HG03108 (cell line): ENCODE results near the gene MAP3K10.
"Not testable (repeated sequence)": the region's sequence is repeated elsewhere in the genome, so short reads cannot be mapped to it uniquely, and the experiment has no call there.

Experiments used
- ATAC-seq: cut with Tn5 transposase; IDR thresholded peaks from one replicate; pipeline ENCODE4 v1.9.1; 2021; ENCODE audit warnings: moderate library complexity; ENCODE audit not compliant: unreplicated experiment

The MAP3K10 gene

GRCh38 chr19:40171293-40171692 is 19.9 kb upstream of the MAP3K10 start:
- ATAC-seq = not testable (repeated sequence)

DNA sequence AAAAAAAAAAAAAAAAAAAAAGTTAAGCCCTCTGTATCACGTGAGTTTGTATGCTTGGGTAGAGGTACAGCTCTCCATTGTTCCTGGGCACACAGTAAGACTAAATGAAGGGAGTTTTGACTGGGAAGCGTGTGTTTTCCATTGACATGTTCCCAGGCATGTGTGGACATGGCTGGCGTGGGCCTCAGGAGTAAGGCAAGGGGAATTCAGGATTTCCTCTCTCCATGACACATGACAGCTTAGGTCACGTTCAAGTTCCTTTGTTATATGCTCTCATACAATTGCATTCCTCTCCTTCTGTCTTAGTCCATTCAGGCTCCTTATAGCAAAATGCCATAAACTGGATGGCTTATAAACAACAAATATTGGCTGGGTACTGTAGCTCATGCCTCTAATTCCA is 17.1 kb upstream of the MAP3K10 start:
- no peak for ATAC-seq

GRCh38 chr19:40175820-40176219 is 15.4 kb upstream of the MAP3K10 start:
- no peak for ATAC-seq

GRCh38 chr19:40177286-40178070 is 13.7 kb upstream of the MAP3K10 start:
- ATAC-seq = no peak

- no peak for ATAC-seq
Measured at GRCh38 chr19:40178756-40179155, 12.5 kb upstream of the MAP3K10 start.

GRCh38 chr19:40184273-40184672 is 7.0 kb upstream of the MAP3K10 start:
- ATAC-seq = no peak

GRCh38 chr19:40191836-40192646 is 815 bp downstream of the MAP3K10 start:
- no peak for ATAC-seq

GRCh38 chr19:40192758-40193586 is 1.7 kb downstream of the MAP3K10 start:
- ATAC-seq = no peak

GRCh38 chr19:40193587-40193849 is 2.3 kb downstream of the MAP3K10 start:
- no peak for ATAC-seq

DNA sequence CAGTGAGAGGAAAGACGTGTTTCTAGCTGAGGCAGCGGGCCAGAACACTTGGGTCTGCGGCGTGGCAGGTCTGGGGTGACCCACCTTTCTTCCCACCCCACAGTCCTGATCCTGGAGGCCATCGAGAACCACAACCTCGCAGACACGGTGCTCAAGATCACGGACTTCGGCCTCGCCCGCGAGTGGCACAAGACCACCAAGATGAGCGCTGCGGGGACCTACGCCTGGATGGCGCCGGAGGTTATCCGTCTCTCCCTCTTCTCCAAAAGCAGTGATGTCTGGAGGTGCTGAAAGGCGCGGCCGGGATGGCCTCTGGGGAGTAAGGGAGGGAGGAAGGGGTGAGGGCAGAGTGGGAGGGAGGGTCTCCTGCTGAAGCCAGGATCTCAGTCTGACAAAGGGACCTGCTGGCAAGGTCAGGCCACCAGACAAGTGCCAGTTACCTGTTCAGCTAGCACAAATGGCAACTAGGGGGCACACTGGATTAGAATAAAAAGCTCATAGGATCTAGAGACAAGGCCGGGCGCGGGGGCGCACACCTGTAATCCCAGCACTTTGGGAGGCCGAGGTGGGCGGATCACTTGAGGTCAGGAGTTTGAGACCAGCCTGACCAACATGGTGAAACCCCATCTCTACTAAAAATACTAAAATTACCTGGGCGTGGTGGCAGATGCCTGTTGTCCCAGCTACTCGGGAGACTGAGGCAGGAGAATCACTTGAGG is 7.2 kb downstream of the MAP3K10 start:
- no peak for ATAC-seq

GRCh38 chr19:40200341-40201099 is 9.3 kb downstream of the MAP3K10 start:
- no peak for ATAC-seq

GRCh38 chr19:40204381-40204780 is 13.2 kb downstream of the MAP3K10 start:
- no peak for ATAC-seq

GRCh38 chr19:40205760-40206159 is 14.5 kb downstream of the MAP3K10 start:
- ATAC-seq = no peak

DNA sequence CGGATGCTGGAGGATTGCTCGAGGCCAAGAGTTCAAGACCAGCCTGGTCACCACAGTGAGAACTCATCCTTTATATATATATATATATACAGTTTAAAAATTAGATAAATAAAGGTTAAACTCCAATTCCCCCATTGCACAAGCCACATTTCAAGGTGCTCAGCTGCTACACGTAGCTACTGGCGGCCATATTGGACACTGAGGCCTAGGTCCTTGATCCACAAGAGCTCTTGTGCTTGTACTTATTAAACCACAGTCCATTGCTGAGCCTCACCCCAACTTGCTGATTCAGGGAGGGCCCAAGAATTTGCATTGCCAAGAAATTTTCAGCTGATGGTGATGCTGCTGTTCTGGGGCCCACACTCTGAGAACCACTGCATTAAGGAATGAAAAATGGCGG is 17.4 kb downstream of the MAP3K10 start:
- no peak for ATAC-seq

- ATAC-seq = no peak
Measured at GRCh38 chr19:40210889-40211288, 19.7 kb downstream of the MAP3K10 start.

DNA sequence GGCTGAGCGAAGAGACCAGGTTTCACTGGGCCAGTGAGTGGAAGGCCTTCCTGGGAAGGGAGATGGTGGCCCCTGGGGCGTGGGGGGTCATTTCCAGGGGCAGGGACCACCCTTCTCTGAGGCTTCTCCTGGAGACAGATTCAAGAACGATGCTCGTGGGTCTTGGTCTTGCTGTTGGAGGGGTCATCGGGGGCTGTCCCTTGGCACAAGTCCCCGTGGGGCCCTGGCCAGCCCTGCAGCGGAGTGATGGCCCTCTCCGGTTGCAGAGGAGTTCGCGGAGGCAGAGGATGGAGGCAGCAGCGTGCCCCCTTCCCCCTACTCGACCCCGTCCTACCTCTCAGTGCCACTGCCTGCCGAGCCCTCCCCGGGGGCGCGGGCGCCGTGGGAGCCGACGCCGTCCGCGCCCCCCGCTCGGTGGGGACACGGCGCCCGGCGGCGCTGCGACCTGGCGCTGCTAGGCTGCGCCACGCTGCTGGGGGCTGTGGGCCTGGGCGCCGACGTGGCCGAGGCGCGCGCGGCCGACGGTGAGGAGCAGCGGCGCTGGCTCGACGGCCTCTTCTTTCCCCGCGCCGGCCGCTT is 22.1 kb downstream of the MAP3K10 start:
- no peak for ATAC-seq

DNA sequence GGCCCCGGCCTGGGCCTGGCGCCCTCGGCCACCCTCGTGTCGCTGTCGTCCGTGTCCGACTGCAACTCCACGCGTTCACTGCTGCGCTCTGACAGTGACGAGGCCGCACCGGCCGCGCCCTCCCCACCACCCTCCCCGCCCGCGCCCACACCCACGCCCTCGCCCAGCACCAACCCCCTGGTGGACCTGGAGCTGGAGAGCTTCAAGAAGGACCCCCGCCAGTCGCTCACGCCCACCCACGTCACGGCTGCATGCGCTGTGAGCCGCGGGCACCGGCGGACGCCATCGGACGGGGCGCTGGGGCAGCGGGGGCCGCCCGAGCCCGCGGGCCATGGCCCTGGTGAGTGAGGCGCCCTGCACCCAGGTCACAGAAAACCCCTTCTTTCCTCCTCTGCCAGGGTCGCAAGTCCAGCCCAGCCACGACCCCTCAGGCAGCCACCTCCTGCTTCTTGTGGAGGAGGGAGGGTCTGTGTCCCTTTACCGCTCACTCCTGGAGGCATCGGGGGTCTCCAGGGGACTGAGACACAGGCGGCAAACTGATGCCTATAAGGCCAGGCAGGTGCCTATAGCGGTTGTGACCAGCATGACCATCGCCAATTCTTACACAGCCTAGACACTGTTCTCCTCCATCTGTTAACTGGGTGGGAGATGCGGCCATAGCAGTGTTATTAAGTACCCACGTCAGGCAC is 22.8 kb downstream of the MAP3K10 start:
- no peak for ATAC-seq

DNA sequence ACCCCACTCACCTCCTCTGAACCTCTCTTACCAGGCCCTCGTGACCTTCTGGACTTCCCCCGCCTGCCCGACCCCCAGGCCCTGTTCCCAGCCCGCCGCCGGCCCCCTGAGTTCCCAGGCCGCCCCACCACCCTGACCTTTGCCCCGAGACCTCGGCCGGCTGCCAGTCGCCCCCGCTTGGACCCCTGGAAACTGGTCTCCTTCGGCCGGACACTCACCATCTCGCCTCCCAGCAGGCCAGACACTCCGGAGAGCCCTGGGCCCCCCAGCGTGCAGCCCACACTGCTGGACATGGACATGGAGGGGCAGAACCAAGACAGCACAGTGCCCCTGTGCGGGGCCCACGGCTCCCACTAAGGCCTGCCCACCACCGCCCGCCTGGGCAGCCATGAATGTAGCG is 23.7 kb downstream of the MAP3K10 start:
- no peak for ATAC-seq

GRCh38 chr19:40216013-40216776 is 25.0 kb downstream of the MAP3K10 start:
- ATAC-seq = no peak
